HG03103 (cell line): ENCODE data around the gene TRIM7.
"Not testable (repeated sequence)": the region's sequence is repeated elsewhere in the genome, so short reads cannot be mapped to it uniquely, and the experiment has no call there.

ENCODE experiments used
- ATAC-seq: cut with Tn5 transposase; IDR thresholded peaks from one replicate; pipeline ENCODE4 v1.9.1; 2021; ENCODE audit warnings: low read depth; ENCODE audit not compliant: unreplicated experiment

The TRIM7 gene

GRCh38 chr5:181158869-181159268, 46.1 kb downstream of the TRIM7 start:
- ATAC-seq = no peak

GRCh38 chr5:181156758-181157157, 48.2 kb downstream of the TRIM7 start:
- ATAC-seq = no peak

- ATAC-seq = no peak
Measured at GRCh38 chr5:181153814-181154213, 51.2 kb downstream of the TRIM7 start.

GRCh38 chr5:181152406-181152805, 52.6 kb downstream of the TRIM7 start:
- ATAC-seq = no peak

GRCh38 chr5:181151146-181151545, 53.9 kb downstream of the TRIM7 start:
- no peak for ATAC-seq

- ATAC-seq = no peak
Measured at GRCh38 chr5:181149806-181150733, 54.9 kb downstream of the TRIM7 start.

- ATAC-seq = no peak
Measured at GRCh38 chr5:181149355-181149754, 55.6 kb downstream of the TRIM7 start.

- ATAC-seq = not testable (repeated sequence)
Measured at GRCh38 chr5:181146927-181147636, 57.9 kb downstream of the TRIM7 start, which contains the start of gene OR2V2. OR2V2 (plus strand) TSS chr5:181147586; CDS start chr5:181154943, 7,357 bp downstream.

- no peak for ATAC-seq
Measured at GRCh38 chr5:181145133-181145532, 59.9 kb downstream of the TRIM7 start.
